ENCODE measurements around the gene GRIK4.

Gene GRIK4

DNA sequence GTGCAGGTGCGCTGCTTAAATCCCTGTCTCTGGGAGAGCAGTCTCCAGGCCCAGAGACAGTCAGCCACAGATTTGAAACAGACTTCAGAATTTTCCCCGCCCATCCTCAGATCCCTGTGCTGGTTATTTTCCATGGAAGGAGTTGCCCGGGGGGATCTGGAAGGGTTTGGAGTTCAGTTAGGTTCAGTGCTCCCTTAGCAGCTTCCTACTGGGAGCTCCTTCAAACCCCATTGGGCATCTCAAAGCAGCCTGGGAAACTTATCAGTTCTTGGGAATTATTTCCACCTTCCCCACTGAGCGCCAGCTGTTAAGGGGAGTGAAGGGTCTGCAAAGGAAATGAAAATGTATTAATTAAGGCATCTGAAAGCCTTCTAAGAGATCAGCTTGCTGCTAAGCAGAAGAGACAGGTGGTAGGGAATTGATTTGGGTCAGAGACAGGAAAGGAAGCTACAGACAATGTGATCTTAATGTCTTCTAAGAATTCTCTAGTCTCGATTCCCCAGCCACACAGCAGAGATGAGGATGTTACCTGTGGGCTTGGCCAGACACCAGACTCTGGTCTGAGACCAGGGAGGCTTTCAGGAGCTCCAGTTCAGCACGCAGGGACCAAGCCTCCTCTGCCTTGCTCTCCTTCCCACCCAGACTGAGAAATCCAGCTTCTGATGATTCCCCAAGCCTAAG is 406.2 kb downstream of the GRIK4 start:
- no peak overlapping the region for H3K9ac ChIP-seq (ENCODE audit: low read depth, low read length)
- H3K4me1 ChIP-seq (ENCODE audit: control insufficient read depth, insufficient read depth, low read length), result no peaks in the 10 kb centered on the region
- H3K4me2 ChIP-seq (ENCODE audit: low read length), result no peak overlapping the region
- no peak overlapping the region for H3K4me3 ChIP-seq (ENCODE audit: low read length)
- no peaks in the 10 kb centered on the region for H3K9me3 ChIP-seq (replicated peaks; ENCODE audit: low read length)
- peaks cover 2% of the 10 kb centered on the region for H3K27me3 ChIP-seq (ENCODE audit: control insufficient read depth, insufficient read depth, low read length)
- H3K36me3 ChIP-seq (ENCODE audit: insufficient read depth, low read length), result no peaks in the 10 kb centered on the region

GRCh38 chr11:120918257-120918656 is 406.7 kb downstream of the GRIK4 start:
- Histone ChIP-seq H3K9ac (ENCODE audit: low read depth, low read length) (no peak overlapping the region), H3K36me3 (ENCODE audit: insufficient read depth, low read length) (no peaks in the 10 kb centered on the region), H3K4me3 (ENCODE audit: low read length) (no peak overlapping the region), H3K4me2 (ENCODE audit: low read length) (no peak overlapping the region), H3K27me3 (ENCODE audit: control insufficient read depth, insufficient read depth, low read length) (peaks cover 2% of the 10 kb centered on the region), H3K4me1 (ENCODE audit: control insufficient read depth, insufficient read depth, low read length) (no peaks in the 10 kb centered on the region), H3K9me3 (replicated peaks; ENCODE audit: low read length) (no peaks in the 10 kb centered on the region)

DNA sequence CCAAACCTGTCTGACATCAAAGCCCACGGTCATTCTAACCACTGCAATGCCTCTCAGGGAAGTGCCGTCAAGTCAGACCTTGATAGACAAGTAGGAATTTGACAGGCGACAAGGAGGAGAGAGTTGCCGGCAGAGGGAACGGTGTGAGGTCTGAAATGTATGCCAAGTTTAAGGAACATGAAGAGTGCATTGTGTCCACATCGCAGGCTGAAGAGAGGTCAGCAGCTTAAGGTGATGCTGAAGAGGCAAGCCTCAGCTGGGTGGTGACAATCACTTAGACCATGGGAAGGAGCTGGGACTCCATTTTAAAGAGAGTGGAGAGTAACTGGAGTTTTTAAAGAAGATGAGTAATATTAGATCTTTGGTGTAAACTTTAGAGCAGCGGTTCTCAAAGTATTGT is 407.5 kb downstream of the GRIK4 start:
- Histone ChIP-seq H3K4me1 (ENCODE audit: control insufficient read depth, insufficient read depth, low read length) (no peaks in the 10 kb centered on the region), H3K9me3 (replicated peaks; ENCODE audit: low read length) (no peaks in the 10 kb centered on the region), H3K4me3 (ENCODE audit: low read length) (no peak overlapping the region), H3K9ac (ENCODE audit: low read depth, low read length) (no peak overlapping the region), H3K36me3 (ENCODE audit: insufficient read depth, low read length) (no peaks in the 10 kb centered on the region), H3K4me2 (ENCODE audit: low read length) (no peak overlapping the region), H3K27me3 (ENCODE audit: control insufficient read depth, insufficient read depth, low read length) (peaks cover 2% of the 10 kb centered on the region)

DNA sequence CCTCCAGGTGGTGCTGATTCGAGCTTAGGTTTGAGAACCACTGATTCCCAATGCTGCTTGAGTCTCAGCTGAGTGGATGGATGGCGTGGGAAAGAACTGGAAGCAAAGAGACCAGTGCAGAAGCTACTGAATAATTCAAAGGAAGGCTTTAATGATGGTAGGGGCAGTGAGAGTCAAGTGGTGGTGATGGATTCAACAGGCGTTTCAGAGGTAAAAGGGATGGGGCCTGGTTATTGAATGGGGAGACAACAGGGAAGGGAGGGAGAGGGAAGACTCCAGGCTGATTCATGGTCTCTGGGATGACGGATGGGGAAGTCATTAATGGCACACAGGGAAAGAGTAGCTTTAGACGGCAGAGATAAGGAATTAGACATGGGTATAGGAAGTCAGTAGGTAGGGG is 408.0 kb downstream of the GRIK4 start:
- no peaks in the 10 kb centered on the region for H3K9me3 ChIP-seq (replicated peaks; ENCODE audit: low read length)
- H3K4me1 ChIP-seq (ENCODE audit: control insufficient read depth, insufficient read depth, low read length), result no peaks in the 10 kb centered on the region
- H3K27me3 ChIP-seq (ENCODE audit: control insufficient read depth, insufficient read depth, low read length), result peaks cover 2% of the 10 kb centered on the region
- H3K4me2 ChIP-seq (ENCODE audit: low read length), result no peak overlapping the region
- no peaks in the 10 kb centered on the region for H3K36me3 ChIP-seq (ENCODE audit: insufficient read depth, low read length)
- H3K9ac ChIP-seq (ENCODE audit: low read depth, low read length), result no peak overlapping the region
- no peak overlapping the region for H3K4me3 ChIP-seq (ENCODE audit: low read length)

GRCh38 chr11:120923866-120924508 is 412.4 kb downstream of the GRIK4 start:
- H3K4me2 ChIP-seq (ENCODE audit: low read length), result no peak overlapping the region
- H3K4me3 ChIP-seq (ENCODE audit: low read length), result no peak overlapping the region
- H3K4me1 ChIP-seq (ENCODE audit: control insufficient read depth, insufficient read depth, low read length), result no peaks in the 10 kb centered on the region
- no peaks in the 10 kb centered on the region for H3K9me3 ChIP-seq (replicated peaks; ENCODE audit: low read length)
- H3K27me3 ChIP-seq (ENCODE audit: control insufficient read depth, insufficient read depth, low read length), result peaks cover 2% of the 10 kb centered on the region
- H3K9ac ChIP-seq (ENCODE audit: low read depth, low read length), result no peak overlapping the region
- H3K36me3 ChIP-seq (ENCODE audit: insufficient read depth, low read length), result no peaks in the 10 kb centered on the region

- Histone ChIP-seq H3K4me1 (ENCODE audit: control insufficient read depth, insufficient read depth, low read length) (peaks cover 5% of the 10 kb centered on the region), H3K9me3 (replicated peaks; ENCODE audit: low read length) (no peaks in the 10 kb centered on the region), H3K9ac (ENCODE audit: low read depth, low read length) (no peak overlapping the region), H3K36me3 (ENCODE audit: insufficient read depth, low read length) (no peaks in the 10 kb centered on the region), H3K4me3 (ENCODE audit: low read length) (no peak overlapping the region), H3K27me3 (ENCODE audit: control insufficient read depth, insufficient read depth, low read length) (peaks cover 2% of the 10 kb centered on the region), H3K4me2 (ENCODE audit: low read length) (no peak overlapping the region)
Observed at GRCh38 chr11:120925944-120926343, 414.4 kb downstream of the GRIK4 start.

GRCh38 chr11:120928627-120929026 is 417.1 kb downstream of the GRIK4 start:
- Histone ChIP-seq H3K27me3 (ENCODE audit: control insufficient read depth, insufficient read depth, low read length) (peaks cover 5% of the 10 kb centered on the region), H3K4me1 (ENCODE audit: control insufficient read depth, insufficient read depth, low read length) (peaks cover 5% of the 10 kb centered on the region), H3K9ac (ENCODE audit: low read depth, low read length) (no peak overlapping the region), H3K36me3 (ENCODE audit: insufficient read depth, low read length) (no peaks in the 10 kb centered on the region), H3K9me3 (replicated peaks; ENCODE audit: low read length) (no peaks in the 10 kb centered on the region), H3K4me2 (ENCODE audit: low read length) (no peak overlapping the region), H3K4me3 (ENCODE audit: low read length) (no peak overlapping the region)

GRCh38 chr11:120929090-120929489 is 417.5 kb downstream of the GRIK4 start:
- Histone ChIP-seq H3K4me3 (ENCODE audit: low read length) (no peak overlapping the region), H3K4me1 (ENCODE audit: control insufficient read depth, insufficient read depth, low read length) (peaks cover 5% of the 10 kb centered on the region), H3K9me3 (replicated peaks; ENCODE audit: low read length) (no peaks in the 10 kb centered on the region), H3K27me3 (ENCODE audit: control insufficient read depth, insufficient read depth, low read length) (peaks cover 5% of the 10 kb centered on the region), H3K9ac (ENCODE audit: low read depth, low read length) (no peak overlapping the region), H3K36me3 (ENCODE audit: insufficient read depth, low read length) (no peaks in the 10 kb centered on the region), H3K4me2 (ENCODE audit: low read length) (no peak overlapping the region)

GRCh38 chr11:120929664-120930154 is 418.2 kb downstream of the GRIK4 start:
- Histone ChIP-seq H3K36me3 (ENCODE audit: insufficient read depth, low read length) (no peaks in the 10 kb centered on the region), H3K27me3 (ENCODE audit: control insufficient read depth, insufficient read depth, low read length) (peaks cover 5% of the 10 kb centered on the region), H3K4me2 (ENCODE audit: low read length) (no peak overlapping the region), H3K9me3 (replicated peaks; ENCODE audit: low read length) (no peaks in the 10 kb centered on the region), H3K9ac (ENCODE audit: low read depth, low read length) (no peak overlapping the region), H3K4me1 (ENCODE audit: control insufficient read depth, insufficient read depth, low read length) (peaks cover 5% of the 10 kb centered on the region), H3K4me3 (ENCODE audit: low read length) (no peak overlapping the region)

DNA sequence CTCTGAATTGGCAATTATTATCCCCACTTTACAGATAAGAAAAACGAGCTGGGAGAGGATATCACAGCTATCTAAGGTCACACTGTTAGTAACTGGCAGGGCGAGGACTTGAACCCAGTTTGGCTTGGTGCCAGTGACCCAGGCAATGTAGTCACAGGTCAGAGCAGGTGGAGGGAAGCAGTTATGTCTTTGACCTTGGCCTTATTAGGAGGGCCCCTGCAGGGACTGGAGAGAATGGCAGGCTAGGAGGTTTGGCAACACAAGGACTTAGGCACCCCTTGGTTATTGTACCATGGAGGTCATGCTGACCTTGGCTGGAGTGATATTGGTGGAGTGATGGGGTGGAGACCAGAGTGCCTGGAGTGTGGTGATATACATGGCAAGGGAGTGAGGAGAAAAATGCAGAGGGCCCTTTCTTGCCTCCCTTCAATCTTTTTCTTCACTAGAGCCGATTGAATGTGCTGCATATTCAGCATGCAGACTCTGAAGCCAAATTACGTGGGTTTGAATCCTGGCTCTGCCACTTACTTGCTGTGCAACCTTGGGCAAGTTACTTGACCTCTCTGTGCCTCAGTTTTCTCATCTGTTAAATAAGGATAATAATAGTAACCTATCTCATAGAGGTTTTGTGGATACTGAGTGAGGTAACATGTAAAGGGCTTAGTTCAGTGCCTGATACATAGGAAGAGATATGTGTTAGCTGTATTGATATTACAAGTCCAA is 419.7 kb downstream of the GRIK4 start:
- peaks cover 11% of the 10 kb centered on the region for H3K27me3 ChIP-seq (ENCODE audit: control insufficient read depth, insufficient read depth, low read length)

GRCh38 chr11:120932305-120932915 is 420.9 kb downstream of the GRIK4 start:
- H3K9ac ChIP-seq (ENCODE audit: low read depth, low read length), result no peak overlapping the region
- H3K4me3 ChIP-seq (ENCODE audit: low read length), result no peak overlapping the region
- H3K4me2 ChIP-seq (ENCODE audit: low read length), result no peak overlapping the region
- peaks cover 17% of the 10 kb centered on the region for H3K27me3 ChIP-seq (ENCODE audit: control insufficient read depth, insufficient read depth, low read length)
- H3K9me3 ChIP-seq (replicated peaks; ENCODE audit: low read length), result no peaks in the 10 kb centered on the region
- no peaks in the 10 kb centered on the region for H3K36me3 ChIP-seq (ENCODE audit: insufficient read depth, low read length)
- H3K4me1 ChIP-seq (ENCODE audit: control insufficient read depth, insufficient read depth, low read length), result peaks cover 5% of the 10 kb centered on the region

More for the DNA sequence above, 419.7 kb downstream of the GRIK4 start:
- no peak overlapping the region for H3K9ac ChIP-seq (ENCODE audit: low read depth, low read length)
- no peak overlapping the region for H3K4me2 ChIP-seq (ENCODE audit: low read length)
- peaks cover 5% of the 10 kb centered on the region for H3K4me1 ChIP-seq (ENCODE audit: control insufficient read depth, insufficient read depth, low read length)
- no peaks in the 10 kb centered on the region for H3K9me3 ChIP-seq (replicated peaks; ENCODE audit: low read length)
- no peaks in the 10 kb centered on the region for H3K36me3 ChIP-seq (ENCODE audit: insufficient read depth, low read length)
- H3K4me3 ChIP-seq (ENCODE audit: low read length), result no peak overlapping the region
